Thyroid gland (tissue), 4 donors: ENCODE measurements around the gene GOLIM4. TPM values are rescaled to one million over a fixed set of nuclear protein-coding genes. Genes with fewer than 3 reads are reported as not detected.

Experiments used
- DNase-seq, 2 donors: peaks; one replicate each; pipeline ENCODE4 v3.0.0-alpha.2; 2019
- H3K27ac ChIP-seq, 3 donors: fragments of 200-600 bp; sonication (generic); 1 replicate in 2 of 3; 2 replicates in 1 of 3; pipeline ENCODE4 v1.5.1; 2016 to 2019; ENCODE audit warnings: mild to moderate bottlenecking in 1 of 3, moderate library complexity in 1 of 3
- H3K27me3 ChIP-seq: fragments of 200-600 bp; sonication (generic); one replicate; pipeline ENCODE4 v1.5.1; 2019
- H3K36me3 ChIP-seq, 2 donors: fragments of 200-600 bp; sonication (generic); one replicate each; pipeline ENCODE4 v1.5.1; 2016 to 2019
- H3K4me1 ChIP-seq, 2 donors: fragments of 200-600 bp; sonication (generic); one replicate each; pipeline ENCODE4 v1.5.1; 2017 to 2019
- H3K4me3 ChIP-seq, 3 donors: fragments of 200-600 bp; sonication (generic); replicated peaks in 1 of 3; 1 replicate in 2 of 3; 2 replicates in 1 of 3; pipeline ENCODE4 v1.5.1; 2016; ENCODE audit warnings: mild to moderate bottlenecking in 1 of 3
- H3K9me3 ChIP-seq: fragments of 200-600 bp; sonication (generic); one replicate; pipeline ENCODE4 v1.5.1; 2017
- POLR2A ChIP-seq, 2 donors: fragments of 450-650 bp; IDR thresholded peaks; one replicate each; pipeline ENCODE4 v1.6.1; 2017; ENCODE audit warnings: antibody characterized with exemption in 2 of 2, mild to moderate bottlenecking in 2 of 2, moderate library complexity in 1 of 2
- WGBS, 2 donors: methylation state at CpG; one replicate each; pipeline ENCODE4 v1.1.5; 2017; 5-methylcytosine and 5-hydroxymethylcytosine counted together
- intact Hi-C: fragments of 100-400 bp; cut with DNase I; formaldehyde crosslinking; loops from one replicate; pipeline ENCODE4 v1.15.1; 2023
- total RNA-seq, 4 donors: library from RNA; depleted of rRNA; stranded (reverse); fragments of >200 nt; gene quantifications; one replicate each; pipeline ENCODE4 v1.2.3, GENCODE V29; 2016
- TF ChIP-seq, protein P1 (sequence below), 6 experiments: fragments of 200-600 bp in 3 of 6; fragments of 450-650 bp in 3 of 6; sonication (generic) in 3 of 6; IDR thresholded peaks; one replicate each; pipeline ENCODE4 v1.5.1; 2016 to 2019; ENCODE audit warnings: antibody characterized with exemption in 6 of 6, mild to moderate bottlenecking in 2 of 6, inconsistent platforms in 1 of 6, moderate library complexity in 1 of 6

Gene GOLIM4
- total RNA-seq, 4 donors from 2014 or later = 32.2 to 41.8 (median 34.2) TPM

- intact Hi-C loops = no loop called here
Measured at GRCh38 chr3:167983583-167983982, 112.1 kb downstream of the GOLIM4 start.

DNA sequence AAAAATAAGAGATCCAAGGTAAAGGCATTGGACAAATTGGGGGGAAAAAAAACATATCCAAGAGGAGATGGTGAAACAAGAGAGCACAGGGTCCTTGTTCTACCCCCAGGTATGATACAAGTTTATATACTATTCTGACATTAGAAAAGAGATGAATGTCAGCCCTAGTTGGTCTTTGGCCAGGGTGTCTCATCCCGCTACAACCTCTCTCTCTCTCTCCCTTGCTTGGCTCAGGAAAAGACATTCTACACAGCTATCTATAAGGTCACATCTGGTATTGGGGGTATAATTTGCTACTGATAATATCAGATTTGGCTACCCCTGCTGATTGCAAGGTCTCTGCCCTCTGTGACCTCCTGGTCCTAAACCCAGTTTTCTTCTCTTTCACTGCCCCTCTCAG, 117.2 kb downstream of the GOLIM4 start:
- WGBS, 2 donors = 84 to 96% methylated on average over 1 of the region's 1 CpG
- Histone ChIP-seq H3K9me3 (no peaks in the 10 kb centered on the region), H3K4me3 (no peak overlapping the region), H3K27ac (no peak overlapping the region), H3K27me3 (no peaks in the 10 kb centered on the region), H3K36me3 (no peaks in the 10 kb centered on the region), H3K4me1 (no peaks in the 10 kb centered on the region)
- no peak for DNase-seq
- intact Hi-C loops = no loop called here
- no peak for TF ChIP-seq POLR2A (IDR thresholded peaks at IDR 0.05)
- TF ChIP-seq, protein P1, sequence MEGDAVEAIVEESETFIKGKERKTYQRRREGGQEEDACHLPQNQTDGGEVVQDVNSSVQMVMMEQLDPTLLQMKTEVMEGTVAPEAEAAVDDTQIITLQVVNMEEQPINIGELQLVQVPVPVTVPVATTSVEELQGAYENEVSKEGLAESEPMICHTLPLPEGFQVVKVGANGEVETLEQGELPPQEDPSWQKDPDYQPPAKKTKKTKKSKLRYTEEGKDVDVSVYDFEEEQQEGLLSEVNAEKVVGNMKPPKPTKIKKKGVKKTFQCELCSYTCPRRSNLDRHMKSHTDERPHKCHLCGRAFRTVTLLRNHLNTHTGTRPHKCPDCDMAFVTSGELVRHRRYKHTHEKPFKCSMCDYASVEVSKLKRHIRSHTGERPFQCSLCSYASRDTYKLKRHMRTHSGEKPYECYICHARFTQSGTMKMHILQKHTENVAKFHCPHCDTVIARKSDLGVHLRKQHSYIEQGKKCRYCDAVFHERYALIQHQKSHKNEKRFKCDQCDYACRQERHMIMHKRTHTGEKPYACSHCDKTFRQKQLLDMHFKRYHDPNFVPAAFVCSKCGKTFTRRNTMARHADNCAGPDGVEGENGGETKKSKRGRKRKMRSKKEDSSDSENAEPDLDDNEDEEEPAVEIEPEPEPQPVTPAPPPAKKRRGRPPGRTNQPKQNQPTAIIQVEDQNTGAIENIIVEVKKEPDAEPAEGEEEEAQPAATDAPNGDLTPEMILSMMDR (IDR thresholded peaks at IDR 0.05) = no peak

More at GRCh38 chr3:167983583-167983982, 112.1 kb downstream of the GOLIM4 start:
- Histone ChIP-seq H3K27me3 (no peaks in the 10 kb centered on the region), H3K27ac (no peak overlapping the region), H3K9me3 (no peaks in the 10 kb centered on the region), H3K4me3 (no peak overlapping the region), H3K4me1 (no peaks in the 10 kb centered on the region), H3K36me3 (no peaks in the 10 kb centered on the region)
- 65 to 71% methylated on average over 2 of the region's 2 CpGs for WGBS, 2 donors
- no peak for DNase-seq
- no peak for TF ChIP-seq POLR2A (IDR thresholded peaks at IDR 0.05)
- TF ChIP-seq, protein P1 (IDR thresholded peaks at IDR 0.05) = no peak

- H3K9me3 ChIP-seq = no peaks in the 10 kb centered on the region
- intact Hi-C loops = no loop called here
- no peaks in the 10 kb centered on the region for H3K36me3 ChIP-seq
- no peak for DNase-seq
- no peak for TF ChIP-seq POLR2A (IDR thresholded peaks at IDR 0.05)
- TF ChIP-seq, protein P1 (IDR thresholded peaks at IDR 0.05) = no peak
- no peak overlapping the region for H3K4me3 ChIP-seq
- H3K27ac ChIP-seq = no peak overlapping the region
- no peaks in the 10 kb centered on the region for H3K27me3 ChIP-seq
- no peaks in the 10 kb centered on the region for H3K4me1 ChIP-seq
- WGBS, 2 donors = 89 to 97% methylated on average over 3 of the region's 3 CpGs
Measured at GRCh38 chr3:167978071-167978470, 117.7 kb downstream of the GOLIM4 start.

GRCh38 chr3:167976516-167977361, 119.0 kb downstream of the GOLIM4 start:
- Histone ChIP-seq H3K36me3 (no peaks in the 10 kb centered on the region), H3K4me1 (no peaks in the 10 kb centered on the region), H3K27ac (no peak overlapping the region), H3K27me3 (no peaks in the 10 kb centered on the region), H3K4me3 (no peak overlapping the region), H3K9me3 (no peaks in the 10 kb centered on the region)
- no peak for DNase-seq
- intact Hi-C loops = no loop called here
- no peak for TF ChIP-seq POLR2A (IDR thresholded peaks at IDR 0.05)
- TF ChIP-seq, protein P1 (IDR thresholded peaks at IDR 0.05) = no peak
- 51 to 65% methylated on average over 8 of the region's 8 CpGs for WGBS, 2 donors

- H3K4me1 ChIP-seq = no peaks in the 10 kb centered on the region
Measured at GRCh38 chr3:167973901-167974300, 121.8 kb downstream of the GOLIM4 start.

More at GRCh38 chr3:167973901-167974300, 121.8 kb downstream of the GOLIM4 start:
- Histone ChIP-seq H3K27ac (no peak overlapping the region), H3K27me3 (no peaks in the 10 kb centered on the region), H3K36me3 (no peaks in the 10 kb centered on the region), H3K4me3 (no peak overlapping the region), H3K9me3 (no peaks in the 10 kb centered on the region)
- intact Hi-C loops = no loop called here
- DNase-seq = no peak
- TF ChIP-seq, protein P1 (IDR thresholded peaks at IDR 0.05) = no peak
- no peak for TF ChIP-seq POLR2A (IDR thresholded peaks at IDR 0.05)
